Adrenal gland (tissue), 12 donors: ENCODE data around the gene SSU72. TPM values are rescaled to one million over a fixed set of nuclear protein-coding genes. Genes with fewer than 3 reads are reported as not detected.

Experiments
- DNase-seq, 7 donors: peaks; one replicate each; pipeline ENCODE4 v3.0.0-alpha.2; 2019 to 2020
- H3K27ac ChIP-seq, 5 donors: fragments of 200-600 bp; sonication (generic) in 4 of 5; 1 replicate in 3 of 5; 2 replicates in 2 of 5; pipeline versions ENCODE4 v1.5.1 to v1.8.0; 2016 to 2020; ENCODE audit warnings: mild to moderate bottlenecking in 1 of 5
- H3K27me3 ChIP-seq: fragments of 200-600 bp; 2 replicates; pipeline ENCODE4 v1.8.0; 2021
- H3K36me3 ChIP-seq, 2 donors: fragments of 200-600 bp; replicated peaks in 1 of 2; 1 replicate in 1 of 2; 2 replicates in 1 of 2; pipeline versions ENCODE4 v1.5.1 to v1.8.0; 2018 to 2022
- H3K4me1 ChIP-seq, 2 donors: fragments of 200-600 bp; replicated peaks in 1 of 2; 1 replicate in 1 of 2; 2 replicates in 1 of 2; pipeline versions ENCODE4 v1.5.1 to v1.8.0; 2018 to 2021
- H3K4me3 ChIP-seq, 4 donors: fragments of 200-600 bp; sonication (generic) in 3 of 4; one replicate each; pipeline ENCODE4 v1.5.1; 2016 to 2018
- H3K9me3 ChIP-seq, 3 donors: fragments of 200-600 bp; sonication (generic) in 1 of 3; replicated peaks in 1 of 3; 1 replicate in 2 of 3; 2 replicates in 1 of 3; pipeline versions ENCODE4 v1.5.1 to v1.8.0; 2016 to 2021
- POLR2A ChIP-seq, 2 donors: fragments of 450-650 bp; IDR thresholded peaks; one replicate each; pipeline ENCODE4 v1.6.1; 2017; ENCODE audit warnings: antibody characterized with exemption in 2 of 2, mild to moderate bottlenecking in 2 of 2, moderate library complexity in 1 of 2
- WGBS, 4 donors: extraction: QIAGEN DNeasy Blood & Tissue Kit in 2 of 4; methylation state at CpG; one replicate each; pipeline versions ENCODE4 v1.1.5 to v1.1.7; 2013 to 2017; 5-methylcytosine and 5-hydroxymethylcytosine counted together
- intact Hi-C, 2 donors: fragments of 100-400 bp; cut with DNase I; formaldehyde crosslinking; loops; one replicate each; pipeline versions ENCODE4 v1.14.1 to v1.15.0; 2022 to 2023
- polyA plus RNA-seq, 3 donors: library from polyadenylated mRNA; stranded (reverse); fragments of 200-250 nt in 2 of 3; fragments of 350-450 nt in 1 of 3; fragmentation: Illumina TruSeq in 1 of 3; extraction: RNeasy Lipid Tissue Mini Kit (QIAGEN cat#74804) in 1 of 3; gene quantifications; one replicate each; pipeline ENCODE4 v1.2.3, GENCODE V29; 2013 to 2014
- total RNA-seq, 9 donors: library from RNA; depleted of rRNA in 4 of 9; stranded (reverse); fragments of >200 nt in 4 of 9; fragments of 120-200 nt in 1 of 9; fragmentation: NEBNext Ultra II Directional in 1 of 9; extraction: Animal tissue kit (Norgen Biotek cat#: 25700) in 1 of 9; gene quantifications; one replicate each; pipeline versions ENCODE4 v1.1.0 to v1.2.4, GENCODE V29; 2013 to 2023
- TF ChIP-seq, protein P1 (sequence below), 6 experiments: fragments of 450-650 bp in 4 of 6; fragments of 200-600 bp in 2 of 6; sonication (generic) in 1 of 6; IDR thresholded peaks; 1 replicate in 5 of 6; 2 replicates in 1 of 6; pipeline versions ENCODE4 v1.5.1 to v1.8.0; 2016 to 2021; ENCODE audit warnings: antibody characterized with exemption in 6 of 6, mild to moderate bottlenecking in 2 of 6, moderate library complexity in 1 of 6
- donor health status: healthy with polysubstance abuse.
- donor health status: Bipolar disorder and iron deficiency.
- donor health status: DM: yes; HTN: yes; CAD: no.
- donor health status: DM: no; HTN: no; CAD: no.
- donor health status: DM: no; HTN: no; CAD: no.
- donor health status: DM: yes; HTN: yes; CAD: no.

SSU72 gene
- total and polyA plus RNA-seq, 12 donors = 50.1 to 219 (median 108) TPM

GRCh38 chr1:1577367-1578011, 2.8 kb upstream of the SSU72 start:
- H3K4me1 ChIP-seq = peaks cover 0 to 18% of the 10 kb centered on the region in 2 donors
- TF ChIP-seq POLR2A (IDR thresholded peaks at IDR 0.05) = no peak
- TF ChIP-seq, protein P1, sequence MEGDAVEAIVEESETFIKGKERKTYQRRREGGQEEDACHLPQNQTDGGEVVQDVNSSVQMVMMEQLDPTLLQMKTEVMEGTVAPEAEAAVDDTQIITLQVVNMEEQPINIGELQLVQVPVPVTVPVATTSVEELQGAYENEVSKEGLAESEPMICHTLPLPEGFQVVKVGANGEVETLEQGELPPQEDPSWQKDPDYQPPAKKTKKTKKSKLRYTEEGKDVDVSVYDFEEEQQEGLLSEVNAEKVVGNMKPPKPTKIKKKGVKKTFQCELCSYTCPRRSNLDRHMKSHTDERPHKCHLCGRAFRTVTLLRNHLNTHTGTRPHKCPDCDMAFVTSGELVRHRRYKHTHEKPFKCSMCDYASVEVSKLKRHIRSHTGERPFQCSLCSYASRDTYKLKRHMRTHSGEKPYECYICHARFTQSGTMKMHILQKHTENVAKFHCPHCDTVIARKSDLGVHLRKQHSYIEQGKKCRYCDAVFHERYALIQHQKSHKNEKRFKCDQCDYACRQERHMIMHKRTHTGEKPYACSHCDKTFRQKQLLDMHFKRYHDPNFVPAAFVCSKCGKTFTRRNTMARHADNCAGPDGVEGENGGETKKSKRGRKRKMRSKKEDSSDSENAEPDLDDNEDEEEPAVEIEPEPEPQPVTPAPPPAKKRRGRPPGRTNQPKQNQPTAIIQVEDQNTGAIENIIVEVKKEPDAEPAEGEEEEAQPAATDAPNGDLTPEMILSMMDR (IDR thresholded peaks at IDR 0.05) = no peak
- WGBS, 4 donors = 33 to 41% (median 39%) methylated on average over 4 to 10 of the region's 10 CpGs
- no peaks in the 10 kb centered on the region for H3K36me3 ChIP-seq
- H3K27ac ChIP-seq = no peak overlapping the region
- no peak overlapping the region for H3K4me3 ChIP-seq
- H3K9me3 ChIP-seq = no peaks in the 10 kb centered on the region
- intact Hi-C loops = no loop called here
- DNase-seq = no peak
- H3K27me3 ChIP-seq = no peaks in the 10 kb centered on the region

DNA sequence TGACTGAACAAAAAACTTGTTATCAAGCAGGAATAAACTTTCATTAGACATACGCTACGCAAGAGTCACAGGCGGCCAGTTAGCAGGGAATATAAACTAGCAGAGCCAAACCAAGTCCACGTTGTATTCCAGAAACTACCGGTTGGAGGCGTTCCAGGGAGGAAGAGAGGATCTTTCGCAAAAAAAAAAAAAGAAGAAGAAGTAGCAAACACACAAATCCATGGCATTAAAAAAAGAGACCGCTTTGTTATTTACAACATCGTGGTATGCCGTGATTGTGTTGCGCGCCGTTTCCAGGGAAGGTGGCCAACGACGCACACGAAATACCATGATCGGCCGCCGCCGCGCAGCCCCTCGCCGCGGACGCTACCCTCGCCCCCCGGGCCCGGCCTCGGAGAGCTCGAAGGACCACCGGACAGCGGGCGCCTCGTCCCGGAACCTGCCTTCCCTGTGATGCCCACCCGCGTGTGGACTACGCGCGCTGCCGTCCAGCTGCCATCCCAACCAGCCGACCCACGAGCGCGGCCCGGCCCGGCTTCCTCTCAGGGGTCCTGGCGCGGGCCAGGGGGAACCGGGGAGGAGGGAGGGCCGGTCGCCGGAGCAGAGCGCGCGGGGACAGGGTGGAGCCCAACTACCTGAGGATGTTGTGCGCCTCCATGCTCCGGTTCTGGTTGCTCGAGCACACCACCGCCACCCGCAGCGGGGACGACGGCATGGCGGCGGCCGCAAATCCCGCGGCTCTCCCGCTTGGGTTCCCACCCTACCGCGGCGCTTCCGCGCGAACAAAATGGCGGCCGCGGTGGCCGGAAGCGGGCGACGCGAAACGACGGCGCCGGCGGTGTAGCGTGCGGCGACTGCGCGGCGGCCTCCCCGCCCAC, 581 bp downstream of the SSU72 start:
- TF ChIP-seq, protein P1 (IDR thresholded peaks at IDR 0.05) = peak in 3 of 6 experiments; percentile 1 to 18 (median 17)
- no peak for TF ChIP-seq POLR2A (IDR thresholded peaks at IDR 0.05)
- Histone ChIP-seq H3K4me3 (peak overlapping the region; percentile 83 to 97 (median 94)), H3K9me3 (no peaks in the 10 kb centered on the region), H3K27ac (peak overlapping the region; percentile 97 to 99 (median 99)), H3K27me3 (no peaks in the 10 kb centered on the region), H3K36me3 (peaks cover 0 to 9% of the 10 kb centered on the region in 2 donors), H3K4me1 (peaks cover 0 to 33% of the 10 kb centered on the region in 2 donors)
- intact Hi-C loops = no loop called here
- DNase-seq = peak in 6 of 7 donors; percentile 46 to 67 (median 66)
- 0 to 1% (median 0%) methylated on average over 23 to 91 of the region's 96 CpGs for WGBS, 4 donors

DNA sequence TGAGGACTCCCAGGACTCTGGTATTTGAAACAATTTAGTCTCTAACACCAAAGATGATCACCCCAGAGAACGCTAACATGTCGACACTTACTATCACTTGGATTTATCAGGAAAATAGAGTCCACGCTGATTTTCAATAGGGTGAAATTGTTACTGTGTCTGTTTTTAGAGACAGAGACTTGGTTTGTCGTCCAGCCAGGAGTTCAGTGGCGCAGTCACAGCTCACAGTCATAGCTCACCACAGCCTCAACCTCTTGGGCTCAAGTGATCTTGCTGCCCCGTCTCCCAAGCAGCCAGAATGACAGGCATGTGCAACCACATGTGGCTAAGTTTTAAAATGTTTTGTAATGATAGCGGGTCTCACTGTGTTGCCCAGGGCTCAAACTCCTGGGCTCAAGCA, 5.3 kb downstream of the SSU72 start:
- H3K4me1 ChIP-seq = peaks cover 0 to 48% of the 10 kb centered on the region in 2 donors
- no peaks in the 10 kb centered on the region for H3K9me3 ChIP-seq
- no peak for TF ChIP-seq POLR2A (IDR thresholded peaks at IDR 0.05)
- TF ChIP-seq, protein P1 (IDR thresholded peaks at IDR 0.05) = no peak
- H3K27me3 ChIP-seq = no peaks in the 10 kb centered on the region
- H3K4me3 ChIP-seq = no peak overlapping the region
- DNase-seq = no peak
- H3K27ac ChIP-seq = no peak overlapping the region
- intact Hi-C loops = no loop called here
- 79 to 89% (median 86%) methylated on average over 6 to 7 of the region's 7 CpGs for WGBS, 4 donors
- peaks cover 0 to 25% of the 10 kb centered on the region in 2 donors for H3K36me3 ChIP-seq

DNA sequence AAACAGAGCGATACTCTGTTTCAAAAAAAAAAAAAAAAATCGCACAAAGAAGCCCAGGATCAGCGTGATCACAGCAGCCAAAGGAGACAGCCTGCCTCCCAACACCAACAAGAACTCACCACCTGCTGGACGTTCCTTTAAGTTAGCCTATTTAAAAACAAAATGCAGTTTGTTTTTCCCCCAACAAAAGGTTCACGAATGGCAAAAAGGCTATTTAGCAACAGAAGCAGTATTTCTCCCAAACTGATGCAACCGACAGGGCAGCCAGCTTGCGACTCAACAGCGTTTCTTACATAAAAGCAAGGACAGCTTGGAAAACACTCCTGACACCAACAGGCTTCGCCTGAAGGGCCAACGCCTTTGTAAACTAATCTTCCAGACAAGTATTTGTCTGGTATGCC, 6.8 kb downstream of the SSU72 start:
- 61 to 68% (median 66%) methylated on average over 10 of the region's 10 CpGs for WGBS, 4 donors
- Histone ChIP-seq H3K4me3 (no peak overlapping the region), H3K27me3 (no peaks in the 10 kb centered on the region), H3K4me1 (peaks cover 0 to 44% of the 10 kb centered on the region in 2 donors), H3K27ac (peak overlapping the region in 2 of 5 donors; percentile 43 to 45), H3K9me3 (no peaks in the 10 kb centered on the region), H3K36me3 (peaks cover 0 to 40% of the 10 kb centered on the region in 2 donors)
- intact Hi-C loops = no loop called here
- TF ChIP-seq POLR2A (IDR thresholded peaks at IDR 0.05) = no peak
- TF ChIP-seq, protein P1 (IDR thresholded peaks at IDR 0.05) = no peak
- DNase-seq = peak in 1 of 7 donors; percentile 43
